GM23248 (cell line): Measurements from ENCODE around the gene USP19.

Source experiments
- EZH2 ChIP-seq: fragments of 200-600 bp; sonication (generic); IDR thresholded peaks from 2 replicates; pipeline ENCODE4 v1.6.1; 2018; ENCODE audit warnings: antibody characterized with exemption, mild to moderate bottlenecking; ENCODE audit not compliant: insufficient read depth, poor library complexity, severe bottlenecking
- EZH2phosphoT487 ChIP-seq: fragments of 200-600 bp; sonication (generic); IDR thresholded peaks from 2 replicates; pipeline ENCODE4 v1.6.1; 2018; ENCODE audit warnings: antibody characterized with exemption, moderate library complexity, mild to moderate bottlenecking, low read depth; ENCODE audit not compliant: insufficient read depth

DNA sequence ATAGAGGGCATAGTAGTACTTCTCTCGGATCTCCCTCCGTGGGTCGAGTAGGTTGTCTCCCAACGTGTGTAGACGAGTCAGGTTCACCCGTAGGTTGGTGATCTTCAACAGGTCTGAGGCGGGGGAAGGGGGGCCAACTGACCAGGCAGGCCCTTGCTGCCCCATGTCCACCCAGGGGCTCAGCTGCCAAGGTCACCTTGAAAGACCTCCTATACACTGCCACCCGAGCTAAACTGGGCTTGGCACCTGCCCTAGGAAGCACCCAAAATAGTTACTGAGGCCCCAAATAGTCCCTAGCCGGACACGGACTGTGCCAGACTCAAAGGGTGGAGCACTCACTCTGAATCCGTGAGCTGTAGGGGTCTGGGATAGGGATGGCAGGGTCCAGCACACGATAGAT is 10.4 kb upstream of the USP19 start:
- TF ChIP-seq EZH2 (no peak), EZH2phosphoT487 (no peak)
